IMR-90 (cell line): ENCODE results near the gene ANKRD2. TPM values are rescaled to one million over a fixed set of nuclear protein-coding genes. Genes with fewer than 3 reads are reported as not detected.

Source experiments
- MAFK ChIP-seq: IDR thresholded peaks from 2 replicates; pipeline ENCODE4 v1.6.1; 2012; ENCODE audit warnings: low read depth, low read length, improper control_type of control experiment
- polyA plus RNA-seq, 3 experiments: library from polyadenylated mRNA; depleted of rRNA; stranded (reverse); fragments of >200 nt; gene quantifications; 2 replicates each; pipeline ENCODE4 v1.2.3, GENCODE V29; 2012; ENCODE audit warnings: low replicate concordance in 1 of 3
- total RNA-seq: library from RNA; depleted of rRNA; stranded (reverse); fragments of >200 nt; gene quantifications from 2 replicates; pipeline ENCODE4 v1.2.3, GENCODE V29; 2012; rRNA removed

Gene ANKRD2
- total and polyA plus RNA-seq, 2 of the 4 experiments (the other 2 are of a cell fraction) = 0.36 to 0.65 TPM

DNA sequence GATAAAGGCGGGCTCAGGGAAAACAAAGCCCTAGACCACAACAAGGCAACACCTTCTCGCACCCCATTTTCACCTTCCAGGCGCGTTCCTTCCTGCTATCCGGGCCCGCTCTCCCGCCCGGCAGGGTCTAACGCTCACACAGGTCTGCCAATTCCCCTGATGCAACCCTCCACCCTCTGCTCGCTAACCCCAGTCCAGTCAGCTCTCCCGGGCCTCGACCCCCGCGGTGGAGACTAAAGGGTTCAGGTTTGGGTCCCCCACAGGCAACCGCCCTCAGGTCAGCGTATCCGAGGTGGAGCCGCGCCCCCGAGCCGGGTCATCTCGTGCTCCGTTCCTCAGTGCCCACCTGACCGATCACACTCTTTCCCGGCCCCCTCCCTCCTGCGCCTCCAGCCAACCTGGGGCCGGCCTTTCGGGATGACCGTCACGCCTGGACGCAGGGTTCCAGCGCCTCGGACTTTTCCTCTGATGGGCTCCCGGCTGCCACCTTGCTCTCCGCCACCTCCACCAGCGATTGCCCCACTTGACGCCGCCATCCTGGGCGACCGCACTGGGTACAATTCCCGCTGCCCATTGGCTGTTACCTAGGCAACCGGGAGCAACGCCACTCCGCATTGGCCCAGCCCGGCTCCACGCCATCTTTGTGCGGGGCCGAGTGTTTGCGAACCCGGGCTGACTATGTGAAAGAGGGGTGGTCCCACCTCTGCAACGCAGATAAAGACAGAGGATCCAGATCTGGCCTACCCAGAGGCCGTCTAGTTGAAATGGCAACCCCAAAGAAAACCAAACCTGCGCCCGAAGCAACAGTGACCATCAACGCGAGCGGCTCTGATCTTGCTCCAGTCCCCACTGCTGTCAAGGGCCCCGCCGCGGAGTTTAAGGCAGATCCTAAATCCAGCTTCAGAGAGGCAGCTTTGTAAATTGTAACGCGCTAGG lies 60.6 kb downstream of the ANKRD2 start, which contains the start of gene MORN4 (continued):
- no peak for TF ChIP-seq MAFK

Other genes with a start within 250 kb of the ANKRD2 start
- 2.5 and 2.8 TPM in 2 replicates for gene FRAT2, start 238.1 kb upstream of the ANKRD2 start, total RNA-seq
- gene FRAT2, start 238.1 kb upstream of the ANKRD2 start, polyA plus RNA-seq (2012; rRNA removed) = 1.8 and 2.0 TPM in 2 replicates
- 21.5 and 22.2 TPM in 2 replicates for gene RRP12, start 171.4 kb upstream of the ANKRD2 start, total RNA-seq
- gene RRP12, start 171.4 kb upstream of the ANKRD2 start, polyA plus RNA-seq (2012; rRNA removed) = 22.4 and 23.3 TPM in 2 replicates
- gene PGAM1, start 146.6 kb upstream of the ANKRD2 start, total RNA-seq = 716 and 841 TPM in 2 replicates
- gene PGAM1, start 146.6 kb upstream of the ANKRD2 start, polyA plus RNA-seq (2012; rRNA removed) = 617 and 686 TPM in 2 replicates
- 47.2 and 51.6 TPM in 2 replicates for gene EXOSC1, start 126.8 kb upstream of the ANKRD2 start, total RNA-seq
- 48.8 and 49.7 TPM in 2 replicates for gene EXOSC1, start 126.8 kb upstream of the ANKRD2 start, polyA plus RNA-seq (2012; rRNA removed)
- gene ZDHHC16, start 126.6 kb upstream of the ANKRD2 start, total RNA-seq = 51.7 and 64.0 TPM in 2 replicates
- gene ZDHHC16, start 126.6 kb upstream of the ANKRD2 start, polyA plus RNA-seq (2012; rRNA removed) = 54.7 and 57.9 TPM in 2 replicates
- 55.3 and 70.1 TPM in 2 replicates for gene MMS19, start 74.4 kb upstream of the ANKRD2 start, total RNA-seq
- gene MMS19, start 74.4 kb upstream of the ANKRD2 start, polyA plus RNA-seq (2012; rRNA removed) = 72.7 TPM in 2 replicates
- 21.9 TPM in 2 replicates for gene UBTD1, start 73.9 kb upstream of the ANKRD2 start, total RNA-seq
- gene UBTD1, start 73.9 kb upstream of the ANKRD2 start, polyA plus RNA-seq (2012; rRNA removed) = 44.9 and 57.5 TPM in 2 replicates
- gene HOGA1, start 11.6 kb downstream of the ANKRD2 start, total RNA-seq = 0.36 and 0.56 TPM in 2 replicates
- gene HOGA1, start 11.6 kb downstream of the ANKRD2 start, polyA plus RNA-seq (2012; rRNA removed) = 0.41 and 0.42 TPM in 2 replicates
- not detected in 2 replicates for gene C10orf62, start 16.9 kb downstream of the ANKRD2 start, total RNA-seq
- not detected in 2 replicates for gene C10orf62, start 16.9 kb downstream of the ANKRD2 start, polyA plus RNA-seq (2012; rRNA removed)
- 3.2 and 3.3 TPM in 2 replicates for gene MORN4, start 60.7 kb downstream of the ANKRD2 start, total RNA-seq
- gene MORN4, start 60.7 kb downstream of the ANKRD2 start, polyA plus RNA-seq (2012; rRNA removed) = 8.4 and 10.1 TPM in 2 replicates
- 15.6 and 15.8 TPM in 2 replicates for gene PI4K2A, start 67.9 kb downstream of the ANKRD2 start, total RNA-seq
- 25.3 and 27.3 TPM in 2 replicates for gene PI4K2A, start 67.9 kb downstream of the ANKRD2 start, polyA plus RNA-seq (2012; rRNA removed)
- gene AVPI1, start 114.5 kb downstream of the ANKRD2 start, total RNA-seq = 26.7 and 30.8 TPM in 2 replicates
- gene AVPI1, start 114.5 kb downstream of the ANKRD2 start, polyA plus RNA-seq (2012; rRNA removed) = 29.8 and 33.6 TPM in 2 replicates
- 12.0 and 15.6 TPM in 2 replicates for gene MARVELD1, start 141.0 kb downstream of the ANKRD2 start, total RNA-seq
- gene MARVELD1, start 141.0 kb downstream of the ANKRD2 start, polyA plus RNA-seq (2012; rRNA removed) = 61.1 and 68.1 TPM in 2 replicates
- 12.8 and 13.1 TPM in 2 replicates for gene ZFYVE27, start 164.3 kb downstream of the ANKRD2 start, total RNA-seq
- gene ZFYVE27, start 164.3 kb downstream of the ANKRD2 start, polyA plus RNA-seq (2012; rRNA removed) = 18.7 and 22.2 TPM in 2 replicates
- not detected in 2 replicates for gene SFRP5, start 199.2 kb downstream of the ANKRD2 start, total RNA-seq
- not detected in 2 replicates for gene SFRP5, start 199.2 kb downstream of the ANKRD2 start, polyA plus RNA-seq (2012; rRNA removed)